Astrocyte of the hippocampus (primary cell): ENCODE results near the gene PAX8.

Source experiments
- DNase-seq: peaks from one replicate; pipeline ENCODE4 v3.0.0; 2011; ENCODE audit warnings: low read depth, low spot score

Gene PAX8

DNA sequence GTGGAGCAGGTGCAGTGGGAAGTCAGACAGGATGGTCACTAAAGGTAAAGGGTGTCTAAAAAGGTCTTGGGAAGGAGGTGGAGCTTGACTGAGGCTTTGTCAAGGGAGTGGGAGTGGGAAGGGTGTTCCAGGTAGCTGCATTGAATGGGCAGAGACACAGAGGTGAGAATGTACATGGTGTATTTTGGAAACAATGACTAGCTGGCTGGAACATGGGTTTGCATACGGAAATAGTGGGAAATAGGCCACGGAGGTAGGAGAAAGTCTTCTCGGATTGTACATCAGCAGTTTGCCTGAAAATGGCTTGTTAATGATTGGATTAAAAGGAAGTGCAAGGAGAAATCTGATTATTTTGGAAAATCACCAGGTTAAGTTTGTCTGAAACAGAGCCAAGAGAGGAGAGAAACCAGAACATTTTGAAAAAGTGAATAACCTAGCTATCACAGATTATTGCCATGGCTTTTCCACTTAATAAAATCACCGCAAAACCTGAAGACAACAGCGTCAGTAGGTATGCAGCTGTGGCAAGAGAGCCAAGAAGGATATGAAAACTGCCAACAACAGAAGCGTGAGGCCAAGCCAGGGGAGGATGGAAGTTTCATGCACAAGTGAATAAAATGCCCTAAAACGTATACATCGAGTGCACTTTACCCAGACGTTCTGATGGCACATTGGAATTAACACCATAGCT is 13.9 kb downstream of the PAX8 start:
- DNase-seq, result no peak

- no peak for DNase-seq
These were observed 15.2 kb downstream of the PAX8 start for GRCh38 chr2:113263546-113263945.

GRCh38 chr2:113260991-113261390 is 17.7 kb downstream of the PAX8 start:
- no peak for DNase-seq

DNA sequence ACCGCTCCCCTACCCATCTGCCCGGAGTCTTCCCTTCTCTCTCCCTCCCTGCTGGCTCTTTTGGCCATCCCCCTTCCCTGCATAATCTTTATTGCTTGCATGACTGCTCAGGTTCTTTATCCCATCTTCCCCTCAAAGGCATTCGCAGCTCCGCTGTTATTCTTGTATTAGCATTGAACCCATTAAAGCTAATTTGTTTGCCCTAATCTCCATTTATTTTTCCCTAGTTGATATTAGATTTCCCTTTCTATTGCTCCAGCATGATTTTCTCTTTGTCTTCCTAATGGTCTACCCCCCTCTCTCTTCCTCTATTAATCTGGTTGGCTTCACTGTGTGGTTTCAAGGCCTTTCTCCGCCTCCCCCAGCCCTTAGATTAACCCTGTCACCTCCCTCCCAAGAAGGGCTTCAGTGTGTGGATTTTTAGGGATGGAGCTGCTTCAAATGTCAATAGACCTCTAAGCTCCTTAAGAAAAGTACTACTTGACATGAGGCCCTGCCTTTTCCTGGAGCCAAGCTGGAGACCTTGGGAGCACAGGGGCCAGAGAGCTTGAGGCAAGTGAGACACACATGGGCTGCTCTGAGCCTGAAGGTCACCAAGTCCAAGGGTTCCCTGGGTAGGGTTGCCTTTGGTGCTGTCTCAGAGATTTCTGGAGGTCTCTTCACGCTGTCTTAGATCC is 20.1 kb downstream of the PAX8 start:
- no peak for DNase-seq

- no peak for DNase-seq
These were observed 21.0 kb downstream of the PAX8 start for GRCh38 chr2:113257516-113258264.

DNA sequence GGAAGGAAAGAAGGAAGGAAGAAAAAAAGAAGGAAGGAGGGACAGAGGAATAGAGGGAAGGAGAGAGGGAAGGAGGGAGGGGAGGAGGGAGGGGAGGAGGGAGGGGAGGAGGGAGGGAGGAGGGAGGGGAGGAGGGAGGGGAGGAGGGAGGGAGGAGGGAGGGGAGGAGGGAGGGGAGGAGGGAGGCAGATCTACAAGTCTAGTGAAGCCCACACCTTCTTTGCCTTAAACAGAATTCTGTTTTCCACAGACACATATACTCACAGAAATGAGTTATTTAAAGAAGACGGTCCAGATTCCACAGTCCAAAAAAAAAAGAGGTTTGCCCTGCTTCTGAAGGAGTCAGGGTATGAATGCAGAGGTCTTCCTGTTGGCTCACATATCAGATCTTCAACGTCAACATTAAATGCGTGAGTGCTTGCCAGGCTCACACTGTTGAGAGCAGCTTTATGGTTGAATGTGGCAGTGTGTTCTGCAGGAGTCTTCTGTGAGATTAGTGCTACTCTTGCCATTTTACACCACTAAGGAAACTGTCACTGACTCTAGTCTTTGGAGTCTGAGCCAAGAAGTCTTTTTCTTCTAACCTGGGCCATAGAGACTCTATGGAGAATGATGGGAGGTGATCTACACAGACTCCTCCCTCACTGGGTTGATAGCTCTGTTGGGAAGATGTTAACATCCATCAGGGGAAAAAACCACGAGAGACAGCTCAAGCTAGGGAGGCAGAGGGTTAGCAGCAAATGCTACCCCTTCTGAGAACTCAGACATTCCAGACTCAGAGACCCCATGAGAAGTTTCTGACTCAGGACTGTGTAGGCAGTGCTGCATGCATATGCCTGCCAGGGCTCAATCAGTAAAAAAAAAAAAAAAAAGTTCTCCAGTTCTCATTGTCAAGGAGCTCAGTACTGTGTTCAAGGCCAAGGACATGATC is 23.3 kb downstream of the PAX8 start:
- no peak for DNase-seq

DNA sequence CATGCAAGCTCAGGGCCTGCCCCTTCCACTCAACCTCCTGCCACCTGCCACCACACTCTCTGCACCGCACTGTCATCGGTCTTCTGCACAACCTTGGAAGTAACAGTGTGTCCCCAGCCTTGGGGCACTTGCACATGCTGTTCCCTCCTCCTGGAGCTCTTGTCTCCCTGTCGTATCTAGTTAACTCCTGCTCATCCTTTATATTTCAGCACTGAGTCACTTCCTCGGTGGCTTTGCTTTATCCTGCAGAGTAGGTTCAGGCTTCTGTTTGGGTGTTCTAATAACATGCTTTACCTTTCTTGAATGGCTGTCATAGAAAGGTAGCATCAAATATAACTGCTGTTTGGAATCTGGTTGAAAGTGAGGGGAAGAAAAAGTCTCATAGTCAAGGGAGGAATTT is 25.3 kb downstream of the PAX8 start:
- DNase-seq, result no peak

DNA sequence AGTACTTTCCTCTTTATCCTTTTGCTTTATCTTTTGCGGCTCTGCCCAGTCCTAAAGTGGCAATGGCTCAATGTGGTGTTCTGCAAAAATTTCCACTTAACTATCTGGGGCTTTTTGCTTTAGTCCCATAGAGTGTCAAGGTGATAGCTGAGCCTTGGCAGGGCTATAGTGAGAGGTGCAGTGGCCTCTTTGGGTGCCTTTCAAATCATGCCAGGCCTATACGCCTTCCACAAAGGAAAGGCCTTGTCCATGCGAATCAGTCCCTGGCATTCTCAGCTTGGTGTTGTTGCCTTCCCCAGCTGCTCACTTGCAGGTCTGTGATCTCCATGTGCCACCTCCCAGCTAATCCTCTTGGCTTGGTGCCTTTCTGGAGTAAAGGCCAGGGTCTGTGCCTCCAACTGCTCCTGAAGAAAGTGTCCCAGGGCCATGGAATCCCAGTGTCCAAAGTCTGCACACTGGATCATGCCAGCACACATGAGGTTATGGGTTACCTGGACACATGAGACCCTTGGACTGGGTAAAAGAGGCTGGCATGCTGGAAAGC is 26.6 kb downstream of the PAX8 start:
- no peak for DNase-seq

- no peak for DNase-seq
These were observed 27.6 kb downstream of the PAX8 start for GRCh38 chr2:113251118-113251517.

DNA sequence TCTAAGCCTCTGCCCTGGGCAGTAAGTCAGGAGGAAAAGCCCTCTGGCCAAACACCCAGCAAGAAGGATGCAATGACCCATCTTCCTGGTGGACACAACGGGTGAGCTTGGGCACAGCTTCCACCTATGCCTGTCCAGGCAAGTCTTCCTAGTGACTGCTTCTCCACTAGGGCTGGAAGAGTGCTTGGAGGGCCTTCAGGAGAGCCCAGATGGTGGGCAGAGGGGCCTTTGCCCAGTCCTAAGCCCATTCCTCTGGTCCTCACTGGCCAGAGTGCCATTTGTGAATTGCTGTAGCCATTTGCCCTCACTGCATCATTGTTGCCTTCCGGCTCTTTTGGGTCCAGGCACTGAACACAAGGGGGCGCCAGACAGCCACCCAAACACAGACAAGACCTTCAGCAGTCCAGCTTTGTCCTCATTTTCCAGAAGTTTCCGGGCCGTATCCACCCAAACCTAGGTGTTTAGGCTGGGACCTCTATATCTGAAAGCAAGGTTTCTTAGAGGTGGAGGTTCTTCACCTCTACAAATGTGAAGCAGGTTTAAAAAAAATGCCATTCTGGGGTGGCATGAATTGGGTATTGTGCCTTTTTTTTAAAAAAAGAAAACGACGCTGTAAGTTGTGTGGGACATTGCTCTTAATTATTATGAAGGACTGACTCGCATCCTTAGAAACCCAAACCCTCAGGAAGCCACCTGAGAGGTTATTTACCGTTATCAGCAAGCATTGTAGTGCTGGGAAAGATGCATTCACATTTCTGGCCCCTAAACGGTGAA is 29.5 kb downstream of the PAX8 start:
- peak; percentile 93 for DNase-seq

GRCh38 chr2:113246606-113247005 is 32.1 kb downstream of the PAX8 start:
- no peak for DNase-seq

DNA sequence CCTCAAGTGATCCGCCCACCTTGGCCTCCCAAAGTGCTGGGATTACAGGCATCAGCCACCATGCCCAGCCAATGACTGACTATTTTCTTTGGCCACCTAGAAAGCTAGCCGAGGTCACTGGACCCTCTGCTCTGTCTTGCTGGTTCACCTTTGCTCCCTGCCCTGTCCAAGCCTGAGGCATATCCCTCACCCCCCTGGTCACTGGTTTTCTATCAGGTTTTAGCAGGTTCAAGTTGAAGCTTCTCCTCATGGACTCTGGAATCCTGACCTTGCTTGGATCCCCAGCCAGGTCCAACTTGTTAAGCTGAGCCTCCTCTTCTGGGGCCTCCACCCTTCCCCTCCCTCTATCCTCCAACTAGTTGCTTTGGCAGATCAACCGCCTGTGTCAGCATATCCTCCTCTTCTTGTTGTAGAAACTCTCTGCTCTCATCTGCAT is 33.4 kb downstream of the PAX8 start:
- DNase-seq, result no peak

DNA sequence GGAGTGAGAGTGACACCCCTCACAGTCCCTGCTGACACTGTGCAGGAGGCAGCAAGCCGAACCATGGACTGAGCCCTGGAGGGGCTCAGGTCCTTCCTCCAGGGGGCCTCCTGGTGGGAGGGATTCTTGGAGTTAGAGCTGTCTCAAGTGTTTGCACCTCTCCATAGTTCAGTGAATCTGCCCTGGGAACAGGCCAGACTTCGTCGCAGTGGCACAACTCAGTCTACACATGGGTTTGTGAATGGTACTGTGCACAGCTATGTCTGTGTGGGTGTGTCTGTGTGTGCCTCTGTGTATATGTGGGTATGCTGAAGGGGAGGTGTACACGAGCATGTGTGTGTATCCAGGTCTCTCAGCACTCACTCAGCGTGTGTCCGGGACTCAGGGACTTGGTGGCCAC is 36.4 kb downstream of the PAX8 start:
- DNase-seq, result no peak

DNA sequence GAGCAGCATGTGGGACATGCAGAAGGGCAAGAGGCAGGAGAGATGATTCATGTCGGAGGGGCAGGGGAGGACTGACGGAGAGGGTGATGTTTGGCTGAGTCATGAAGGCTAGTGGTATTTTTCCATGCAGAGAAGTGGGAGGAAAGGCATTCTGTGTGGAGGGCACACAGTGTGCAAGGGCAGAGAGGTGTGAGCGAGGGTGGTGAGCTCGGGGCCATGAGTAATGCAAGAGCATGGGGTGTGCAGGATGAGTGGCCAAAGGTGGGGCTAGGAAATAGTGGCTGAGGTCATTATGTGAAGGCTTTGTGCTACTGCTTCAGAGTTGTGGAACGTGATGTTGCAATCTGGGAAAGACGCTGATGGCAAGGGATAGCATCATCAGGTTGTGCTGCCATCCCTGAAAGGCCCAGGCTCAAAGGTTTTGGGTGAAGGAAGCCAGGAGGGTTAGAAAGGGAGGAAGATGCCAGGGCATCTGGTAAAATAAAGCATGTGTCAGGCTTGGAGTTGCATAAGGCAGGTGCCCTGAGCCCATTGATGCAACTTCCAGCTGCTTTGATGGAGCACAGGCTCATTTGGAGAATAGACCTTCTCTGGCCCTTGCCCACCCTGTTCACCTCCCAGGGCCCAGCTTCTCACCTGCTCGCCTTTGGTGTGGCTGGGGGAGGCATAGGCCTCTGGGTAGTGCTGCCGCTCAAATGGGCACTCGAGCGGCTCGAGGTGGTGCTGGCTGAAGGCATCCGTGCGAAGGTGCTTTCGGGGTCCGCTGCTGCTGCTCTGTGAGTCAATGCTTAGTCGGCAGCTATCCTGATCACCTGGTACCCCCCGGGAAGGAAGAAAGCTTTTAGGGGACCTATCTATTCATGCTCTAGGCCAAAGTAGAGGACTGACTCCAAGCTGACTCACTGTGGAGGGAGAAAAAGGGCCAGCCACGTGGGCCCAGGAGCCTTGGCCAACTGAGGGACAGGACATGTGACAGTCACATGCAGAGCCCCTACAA is 37.5 kb downstream of the PAX8 start:
- DNase-seq, result peak; percentile 96

DNA sequence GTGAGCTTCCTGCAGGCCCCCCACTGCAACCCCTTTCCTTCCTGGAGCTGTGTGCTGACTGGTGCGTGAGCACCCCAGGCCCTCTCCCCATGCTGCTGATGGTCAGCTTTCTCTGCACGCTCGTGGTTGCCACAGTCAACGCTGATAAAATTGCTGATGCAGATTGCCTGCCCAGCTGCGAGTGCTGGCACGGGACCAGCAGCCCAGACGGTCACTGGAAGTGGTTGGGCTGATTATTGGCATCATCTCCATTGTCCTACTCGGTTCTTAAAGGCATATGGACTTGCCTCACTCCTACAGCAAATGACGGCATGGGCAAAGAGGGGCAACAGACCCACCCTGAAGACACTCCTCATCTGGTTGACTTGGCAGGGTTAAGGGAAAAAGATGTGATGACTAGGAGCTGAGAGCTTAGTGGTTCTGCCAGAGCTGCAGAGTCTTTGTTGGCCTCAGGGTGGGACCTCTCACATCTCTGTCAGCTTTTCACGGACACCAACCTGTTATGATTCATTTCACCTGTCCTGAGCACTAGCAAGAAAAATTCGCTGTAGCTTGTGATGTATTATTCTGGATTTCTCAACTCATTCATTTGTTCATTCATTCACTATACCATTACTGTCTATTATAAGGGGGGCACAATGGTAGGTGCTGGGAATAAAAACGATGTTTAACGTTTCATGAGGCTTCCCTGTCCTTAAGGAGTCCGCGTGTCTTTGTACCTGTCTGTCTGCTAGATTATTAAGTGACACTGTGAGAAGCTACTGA is 38.4 kb downstream of the PAX8 start:
- peak; percentile 91 for DNase-seq

DNA sequence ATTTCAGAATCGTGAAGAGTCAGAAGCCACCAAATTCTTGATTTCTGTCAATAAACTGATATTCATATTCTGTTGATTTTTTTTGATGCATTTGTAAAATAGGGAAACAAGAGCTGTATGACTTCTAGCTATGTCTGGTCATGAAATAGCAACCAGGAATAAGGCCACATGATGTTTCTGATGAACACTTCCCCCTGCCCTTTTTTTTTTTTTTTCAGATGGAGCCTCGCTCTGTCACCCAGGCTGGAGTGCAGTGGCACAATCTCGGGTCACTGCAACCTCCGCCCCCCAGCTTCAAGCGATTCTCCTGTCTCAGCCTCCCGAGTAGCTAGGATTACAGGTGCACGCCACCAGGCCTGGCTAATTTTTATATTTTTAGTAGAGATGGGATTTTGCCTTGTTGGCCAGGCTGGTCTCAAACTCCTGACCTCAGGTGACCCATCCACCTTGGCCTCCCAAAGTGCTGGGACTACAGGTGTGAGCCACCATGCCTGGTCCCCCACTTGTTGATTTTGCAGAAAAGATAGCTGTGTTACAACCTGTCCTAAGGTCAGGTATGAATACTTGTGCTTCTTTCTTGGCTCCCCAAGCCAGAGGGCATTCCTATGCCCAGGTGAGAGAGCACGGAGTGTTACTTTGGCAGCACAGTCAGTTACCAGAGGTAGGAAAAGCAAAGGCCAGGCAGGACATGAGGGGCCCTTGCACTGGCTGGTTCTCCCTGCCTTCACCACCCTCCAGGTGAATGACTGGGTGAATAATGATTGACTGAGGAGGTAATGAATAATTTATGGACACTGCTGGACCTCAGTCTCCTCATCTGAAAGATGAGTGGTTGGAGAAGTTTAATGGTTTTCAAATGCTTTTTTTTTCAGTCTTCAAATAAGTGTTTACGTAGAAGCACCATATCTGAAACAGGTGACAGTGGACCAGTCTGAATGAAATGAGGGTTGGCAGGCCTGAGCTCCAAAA is 39.6 kb downstream of the PAX8 start:
- no peak for DNase-seq

- no peak for DNase-seq
These were observed 41.0 kb downstream of the PAX8 start for GRCh38 chr2:113237604-113238160.
